GM11168 (cell line): ENCODE results near the gene ZNF335.
"Not testable (repeated sequence)": the region's sequence is repeated elsewhere in the genome, so short reads cannot be mapped to it uniquely, and the experiment has no call there.

Experiments
- in situ Hi-C: fragments of 300-500 bp; cut with MboI; formaldehyde crosslinking; loops from one replicate; pipeline ENCODE4 v1.12.0; 2022; ENCODE audit warnings: low sequenced_read_pairs; ENCODE audit not compliant: unreplicated experiment

The ZNF335 gene

GRCh38 chr20:45938727-45939438 lies 33.1 kb downstream of the ZNF335 start:
- in situ Hi-C loops: no loop called here

GRCh38 chr20:45937765-45938164 lies 34.2 kb downstream of the ZNF335 start:
- in situ Hi-C loops: no loop called here

GRCh38 chr20:45935416-45936046 lies 36.5 kb downstream of the ZNF335 start:
- in situ Hi-C loops: no loop called here

GRCh38 chr20:45934586-45935415 lies 37.2 kb downstream of the ZNF335 start, which contains the start of gene PCIF1:
Gene PCIF1 (plus strand): TSS chr20:45934683. CDS start chr20:45939000, 4,317 bp downstream.
- in situ Hi-C loops: no loop called here

GRCh38 chr20:45934046-45934585 lies 37.9 kb downstream of the ZNF335 start:
- in situ Hi-C loops: no loop called here

- in situ Hi-C loops: no loop called here
Measured at GRCh38 chr20:45933266-45934045, 38.5 kb downstream of the ZNF335 start.

- in situ Hi-C loops: not testable (repeated sequence)
Measured at GRCh38 chr20:45931680-45932079, 40.3 kb downstream of the ZNF335 start.

GRCh38 chr20:45927071-45927878 lies 44.7 kb downstream of the ZNF335 start:
- in situ Hi-C loops: no loop called here

- in situ Hi-C loops: no loop called here
Measured at GRCh38 chr20:45926731-45927070, 45.3 kb downstream of the ZNF335 start.

- in situ Hi-C loops: no loop called here
Measured at GRCh38 chr20:45925821-45926506, 46.0 kb downstream of the ZNF335 start.

- in situ Hi-C loops: no loop called here
Measured at GRCh38 chr20:45924391-45925261, 47.4 kb downstream of the ZNF335 start.

GRCh38 chr20:45921337-45922189 lies 50.4 kb downstream of the ZNF335 start:
- in situ Hi-C loops: no loop called here

GRCh38 chr20:45920462-45921336 lies 51.3 kb downstream of the ZNF335 start:
- in situ Hi-C loops: no loop called here

- in situ Hi-C loops: no loop called here
Measured at GRCh38 chr20:45919542-45920399, 52.2 kb downstream of the ZNF335 start.
